HG03280 (cell line): ENCODE measurements around the gene CCL13.

Experiments used
- ATAC-seq: cut with Tn5 transposase; IDR thresholded peaks from one replicate; pipeline ENCODE4 v1.9.1; 2021; ENCODE audit warnings: mild to moderate bottlenecking, moderate library complexity; ENCODE audit not compliant: unreplicated experiment

The CCL13 gene

DNA sequence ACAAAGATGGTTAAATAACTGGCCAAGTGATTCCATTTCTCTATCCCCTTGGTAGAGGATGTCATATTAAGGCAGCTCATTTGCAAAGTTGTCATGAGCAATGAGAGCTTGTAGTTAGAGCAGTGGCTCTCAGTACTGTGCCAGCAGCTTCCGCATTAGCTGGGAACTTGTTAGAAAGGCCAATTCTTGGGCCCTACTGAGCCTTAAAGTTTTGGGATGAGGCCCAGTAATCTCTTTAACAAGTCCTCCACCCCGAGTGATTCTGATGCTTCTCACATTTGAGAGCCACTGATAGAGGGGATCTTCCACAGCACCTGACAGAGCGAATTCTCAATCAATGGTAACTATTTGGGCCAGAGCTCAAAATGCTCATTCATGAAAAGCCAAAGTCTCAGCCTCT is 26.9 kb downstream of the CCL13 start:
- ATAC-seq = no peak

GRCh38 chr17:34384271-34384670 is 28.0 kb downstream of the CCL13 start:
- ATAC-seq = no peak

- ATAC-seq = no peak
Observed at GRCh38 chr17:34384822-34385605, 28.7 kb downstream of the CCL13 start.

GRCh38 chr17:34386343-34386696 is 30.0 kb downstream of the CCL13 start:
- ATAC-seq = no peak

- ATAC-seq = no peak
Observed at GRCh38 chr17:34386697-34387550, 30.6 kb downstream of the CCL13 start.

GRCh38 chr17:34387566-34387965 is 31.3 kb downstream of the CCL13 start:
- ATAC-seq = no peak

- ATAC-seq = no peak
Observed at GRCh38 chr17:34389126-34389750, 33.0 kb downstream of the CCL13 start.

DNA sequence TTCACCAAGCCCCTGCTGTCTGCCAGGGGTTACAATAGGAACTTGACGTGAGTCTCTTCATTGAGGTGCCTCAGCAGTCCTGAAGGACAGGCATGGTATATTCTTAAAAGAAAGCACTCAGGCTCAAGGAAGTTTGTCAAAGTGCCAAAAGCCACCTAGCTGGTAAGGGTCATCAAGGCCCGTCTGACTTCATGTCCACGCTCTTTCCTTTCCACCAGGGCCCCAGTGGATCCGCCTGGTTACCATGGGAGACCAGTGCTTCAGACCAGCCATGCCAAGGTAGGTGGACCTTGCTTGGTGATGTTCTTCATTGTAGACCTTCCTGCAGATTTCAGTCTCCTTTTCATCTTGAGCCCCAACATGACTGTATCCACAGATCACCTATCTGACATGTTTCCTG is 34.4 kb downstream of the CCL13 start:
- no peak for ATAC-seq

DNA sequence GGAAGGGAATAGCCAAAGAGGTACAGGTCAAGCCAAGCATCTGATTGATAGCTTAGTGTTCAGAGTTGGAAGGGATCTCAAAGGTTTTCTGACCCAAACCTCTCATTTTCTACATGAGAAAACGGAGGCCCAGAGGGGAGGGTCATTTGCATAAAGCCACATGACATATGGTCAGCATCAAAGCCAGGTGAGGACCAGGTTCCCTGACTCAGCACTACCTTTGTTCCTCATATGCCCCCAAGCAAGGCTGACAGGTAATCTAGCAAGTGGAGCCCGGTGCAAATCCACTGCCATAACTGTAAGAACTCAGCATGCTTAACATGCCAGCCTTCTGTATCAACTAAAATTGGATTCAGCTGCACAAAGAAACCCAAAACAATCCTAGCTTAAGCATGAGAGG is 35.0 kb downstream of the CCL13 start:
- no peak for ATAC-seq

DNA sequence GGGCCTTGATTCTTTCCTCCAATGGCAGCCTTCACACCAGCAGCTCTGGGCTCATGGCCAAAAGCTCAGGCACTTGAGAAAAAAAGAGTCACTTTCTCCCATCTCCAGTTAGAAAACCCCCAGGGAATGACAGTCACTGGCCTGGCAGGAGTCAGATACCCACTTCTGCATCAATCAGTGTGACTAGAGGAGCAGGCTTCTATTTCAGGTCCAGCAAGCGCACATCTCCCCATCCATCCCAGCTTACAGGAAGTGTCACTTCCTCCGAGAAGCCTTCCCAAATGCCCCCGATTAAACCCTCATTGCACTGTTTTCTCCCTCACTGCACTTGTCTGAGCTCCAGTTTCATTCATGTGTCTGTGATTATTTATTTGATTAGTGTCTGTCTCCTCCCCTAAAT is 37.1 kb downstream of the CCL13 start:
- ATAC-seq = no peak

DNA sequence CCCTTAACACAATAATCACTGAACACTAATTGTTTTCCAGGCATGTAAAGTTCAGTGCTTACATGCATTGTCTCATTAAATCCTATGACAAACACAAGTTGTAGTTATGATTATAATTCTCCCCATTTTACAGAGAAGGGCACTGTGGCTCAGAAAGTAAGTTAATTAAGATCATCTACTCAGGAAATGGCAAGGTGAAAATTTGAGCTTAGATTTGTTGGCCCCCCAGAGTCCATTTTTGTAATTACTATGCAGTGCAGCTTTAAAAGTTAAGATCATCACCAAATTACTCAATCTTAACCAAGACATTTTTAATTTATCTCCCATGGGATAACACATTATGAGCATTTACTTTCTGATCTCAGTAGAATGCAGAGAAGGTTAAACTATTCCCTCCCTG is 41.0 kb downstream of the CCL13 start:
- no peak for ATAC-seq

- ATAC-seq = no peak
Observed at GRCh38 chr17:34398990-34399389, 42.7 kb downstream of the CCL13 start.

DNA sequence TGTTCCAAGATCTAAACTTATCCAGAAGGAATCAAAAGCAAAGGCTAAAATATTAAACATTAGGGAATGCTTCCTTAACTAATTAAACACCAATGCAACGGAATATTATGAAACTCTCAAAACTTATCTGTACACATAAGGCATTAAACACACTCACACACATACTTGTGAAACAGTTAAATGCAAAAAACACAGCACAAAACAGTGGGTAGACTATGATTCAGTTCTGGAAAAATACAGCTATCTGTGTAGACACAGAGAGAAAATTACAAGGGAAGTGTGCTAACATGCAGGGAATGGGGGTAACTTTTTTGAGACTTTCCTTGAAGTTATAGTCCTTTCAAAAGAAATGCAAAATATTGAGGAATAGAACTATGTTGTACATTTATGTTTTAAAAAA is 43.4 kb downstream of the CCL13 start:
- no peak for ATAC-seq

DNA sequence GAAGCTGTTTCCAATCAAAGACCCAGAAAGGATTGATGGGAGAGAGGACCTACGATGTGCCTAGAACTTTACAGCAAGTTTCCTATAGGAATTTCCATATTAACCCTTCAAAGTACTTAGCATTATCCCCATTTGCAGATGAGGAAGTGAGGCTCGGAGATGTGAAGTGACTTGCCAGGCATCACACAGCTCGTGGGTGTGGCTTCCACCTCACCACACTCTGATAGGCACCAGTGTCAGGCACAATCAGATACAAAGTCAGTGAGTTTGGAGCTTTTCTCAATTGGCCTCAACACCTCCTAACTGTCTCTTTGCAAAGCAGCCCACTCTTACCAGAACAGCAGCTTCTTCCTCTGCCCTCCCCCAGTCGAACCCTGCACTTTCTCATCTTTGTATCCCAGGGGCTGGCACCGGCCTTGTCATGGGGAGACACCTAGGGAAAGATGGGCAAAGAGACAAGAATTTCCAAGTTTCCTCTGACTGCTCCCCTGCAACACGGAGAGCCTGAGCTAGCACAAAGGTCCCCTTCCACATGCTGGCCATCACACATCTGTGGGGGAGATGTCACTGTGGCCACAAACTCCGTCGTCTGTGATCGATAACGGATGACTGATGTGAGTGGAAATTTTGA is 44.1 kb downstream of the CCL13 start:
- no peak for ATAC-seq

- ATAC-seq = no peak
Observed at GRCh38 chr17:34401165-34401564, 44.9 kb downstream of the CCL13 start.

DNA sequence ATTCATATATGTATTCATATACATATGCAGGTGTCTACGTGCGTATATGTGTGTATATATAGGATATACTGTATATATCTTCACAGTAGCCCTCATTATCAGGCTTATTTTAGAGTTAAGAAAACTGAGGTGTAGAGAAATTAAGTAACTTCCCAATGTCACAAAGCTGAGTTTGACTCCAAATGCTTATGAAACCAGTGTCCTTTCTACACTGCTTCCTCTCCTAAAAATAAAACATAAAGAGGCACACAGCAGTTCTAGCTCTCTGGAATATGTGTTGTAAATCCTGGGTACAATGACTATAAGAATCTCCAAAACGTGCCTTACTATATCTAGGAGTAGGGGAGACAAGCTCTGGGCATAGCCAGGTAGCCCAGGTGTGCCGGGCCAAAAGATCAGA is 46.7 kb downstream of the CCL13 start:
- ATAC-seq = no peak

DNA sequence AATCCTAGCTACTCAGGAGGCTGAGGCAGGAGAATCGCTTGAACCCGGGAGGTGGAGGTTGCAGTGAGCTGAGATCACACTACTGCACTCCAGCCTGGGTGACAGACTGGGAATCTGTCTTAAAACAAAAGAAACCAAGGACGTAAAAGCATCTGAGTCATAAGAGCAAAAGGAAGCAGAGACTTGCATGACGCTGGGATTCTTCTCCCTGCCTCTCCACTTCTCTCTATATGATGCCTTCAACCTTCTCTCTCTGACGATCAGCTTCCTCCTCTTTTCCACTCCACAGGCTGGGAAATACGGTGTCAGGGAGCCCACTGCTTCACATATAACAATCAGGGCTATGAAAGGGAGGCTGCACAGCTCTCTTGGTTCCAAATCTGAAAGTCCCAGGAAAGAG is 49.9 kb downstream of the CCL13 start:
- ATAC-seq = no peak
